Measurements from ENCODE around the gene CDK19. TPM values are rescaled to one million over a fixed set of nuclear protein-coding genes. Genes with fewer than 3 reads are reported as not detected.

Gene CDK19
- total and polyA plus RNA-seq, 2 of the 4 experiments (the other 2 are of a cell fraction): 6.0 to 6.8 TPM

DNA sequence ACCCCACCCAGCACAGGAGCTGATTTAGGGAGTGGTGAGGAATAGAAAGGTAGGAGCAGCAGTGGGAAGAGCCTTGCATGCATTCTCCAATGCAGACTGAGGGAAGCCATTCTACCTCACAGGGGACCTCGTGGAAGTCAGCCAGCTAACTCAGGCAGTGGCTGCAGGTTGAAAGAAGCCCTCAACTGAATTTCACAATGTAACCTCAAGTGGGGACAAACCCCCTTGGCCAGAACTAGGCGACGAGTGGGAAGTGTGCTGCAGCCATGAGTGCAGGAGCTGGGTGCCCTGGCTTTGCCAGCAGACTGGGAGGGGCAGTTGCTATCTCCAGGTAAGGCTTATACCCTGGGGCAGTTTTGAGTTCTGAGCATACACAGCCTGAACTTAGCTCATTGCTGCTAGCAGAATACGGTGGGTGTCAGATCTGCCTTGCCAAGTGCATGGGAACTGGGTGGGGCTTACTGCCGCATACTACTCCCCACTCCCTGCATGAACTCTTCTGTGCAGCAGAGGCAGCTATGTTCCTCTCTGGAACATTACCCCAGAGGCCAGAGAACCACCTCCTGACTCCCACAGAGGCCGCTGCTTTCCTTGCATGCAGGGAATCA is 126.5 kb downstream of the CDK19 start:
- H3K9me3 ChIP-seq (ENCODE audit: control insufficient read depth, insufficient read depth, low read length): no peaks in the 10 kb centered on the region
- intact Hi-C loops (cut with micrococcal nuclease) (no loop called here), in situ Hi-C loops (cut with MboI; ENCODE audit: low sequenced_read_pairs) (no loop called here), dilution Hi-C loops (cut with HindIII; ENCODE audit: low sequenced_read_pairs, unreplicated experiment) (no loop called here)
- no peak overlapping the region for H3K18ac ChIP-seq (ENCODE audit: low read depth, low read length)
- peaks cover 2% of the 10 kb centered on the region; the same call in 1 of the 2 replicates for H3K4me1 ChIP-seq (ENCODE audit: control insufficient read depth, insufficient read depth, low read length)
- no CpG with 5 or more reads among the region's 6 CpGs for WGBS, 2 experiments (ENCODE audit: extremely low coverage in 2 of 2, insufficient read length in 1 of 2)
- ChIA-PET CTCF (no interaction called here), POLR2A (ENCODE audit: unreplicated experiment) (no interaction called here)
- no peak for DNase-seq
- H3K23ac ChIP-seq (ENCODE audit: low read depth, low read length): no peak overlapping the region
- no peak overlapping the region for H3K14ac ChIP-seq (replicated peaks; ENCODE audit: low read depth, low read length)
- no peak overlapping the region for H2AK5ac ChIP-seq (ENCODE audit: low read depth, low read length)
- no peak overlapping the region for H2BK5ac ChIP-seq (ENCODE audit: low read depth, low read length, poor library complexity, severe bottlenecking)
- no peak for TF ChIP-seq CHD1 (IDR thresholded peaks at IDR 0.05; ENCODE audit: low read depth, low read length)
- no peak for TF ChIP-seq CEBPB (IDR thresholded peaks at IDR 0.05; ENCODE audit: low read depth, low read length)
- no peak for TF ChIP-seq NFE2L2 (IDR thresholded peaks at IDR 0.05; ENCODE audit: low read depth, low read length)
- no peak overlapping the region for H3K4ac ChIP-seq (ENCODE audit: low read depth, low read length)
- no peaks in the 10 kb centered on the region for H3K36me3 ChIP-seq (ENCODE audit: control insufficient read depth, insufficient read depth, low read length)
- no peaks in the 10 kb centered on the region for H4K20me1 ChIP-seq (ENCODE audit: insufficient read depth, low read length)
- peaks cover 3 to 4% of the 10 kb centered on the region in 2 experiments; a peak in 2 of 4 replicates for H3K79me1 ChIP-seq (ENCODE audit: low read depth in 1 of 2, low read length in 2 of 2)
- H3K4me2 ChIP-seq (ENCODE audit: low read depth, low read length): no peak overlapping the region
- H2BK120ac ChIP-seq (ENCODE audit: low read depth, low read length): no peak overlapping the region
- H3K4me3 ChIP-seq (ENCODE audit: insufficient read depth, low read depth, low read length): no peak overlapping the region
- no peaks in the 10 kb centered on the region for H3K27me3 ChIP-seq (ENCODE audit: control insufficient read depth, insufficient read depth, low read length)
- no peak overlapping the region for H3K27ac ChIP-seq (ENCODE audit: insufficient read depth, low read length)
- H4K91ac ChIP-seq (ENCODE audit: insufficient read depth, low read depth, low read length): no peak overlapping the region
- no peak overlapping the region for H2AFZ ChIP-seq (replicated peaks; ENCODE audit: low read length, poor library complexity)
- H4K8ac ChIP-seq (ENCODE audit: low read depth in 2 of 2, low read length in 2 of 2): no peak overlapping the region
- no peak for ATAC-seq (ENCODE audit: low read depth)
- H2BK15ac ChIP-seq (ENCODE audit: low read depth, low read length): no peak overlapping the region
- no peak overlapping the region for H2BK20ac ChIP-seq (ENCODE audit: low read depth, low read length)
- no peak overlapping the region for H3K56ac ChIP-seq (ENCODE audit: extremely low read depth, insufficient read depth, low read length)
- 0 out of 2 replicates have a peak, but pooled peaks cover 3% of the 10 kb centered on the region for H3K9me1 ChIP-seq (ENCODE audit: insufficient read depth, low read length)
- H2AK9ac ChIP-seq (replicated peaks; ENCODE audit: low read depth, low read length, poor library complexity): no peak overlapping the region
- H4K5ac ChIP-seq (ENCODE audit: low read depth, low read length): no peak overlapping the region
- BruUV-seq (replicated peaks): no TSS peak
- H3K9ac ChIP-seq (ENCODE audit: low read depth, low read length): no peak overlapping the region

All from IMR-90 (cell line).